ENCODE results near the gene MANBA.

Gene MANBA

DNA sequence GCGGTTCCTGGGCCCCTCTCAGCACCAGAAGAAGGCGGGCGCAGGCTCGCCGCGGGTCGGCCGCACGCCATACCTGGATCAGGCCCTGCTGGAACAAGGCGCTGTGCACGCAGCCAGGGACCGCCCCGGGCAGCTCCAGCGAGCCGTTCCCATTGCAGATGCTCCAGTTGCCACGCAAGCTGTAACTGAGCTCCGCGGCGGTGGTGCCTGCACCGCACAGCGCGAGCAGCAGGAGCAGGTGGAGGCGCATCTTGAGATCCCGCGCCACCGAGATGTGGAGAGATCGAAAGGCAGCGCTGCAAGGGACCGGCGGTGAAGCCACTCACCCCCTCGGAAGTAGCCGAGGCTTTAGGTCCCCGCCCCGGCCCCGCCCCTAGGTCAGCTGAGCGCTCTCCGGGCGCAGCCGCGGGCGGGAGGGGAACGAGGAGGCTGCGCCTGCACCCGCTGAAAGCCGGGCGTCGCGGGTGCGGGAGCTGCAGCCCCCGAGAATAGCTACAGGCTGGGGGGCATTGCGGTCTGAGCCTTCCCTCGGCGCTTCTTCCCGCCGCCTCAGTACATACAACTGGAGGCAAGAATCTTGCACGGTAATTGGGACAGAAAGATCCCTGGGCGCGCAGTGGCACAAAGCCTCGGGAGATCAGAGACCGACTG lies at the start of gene MANBA:
Gene MANBA (minus strand): TSS at position 324 of the 651 bp plus-strand sequence. CDS start 74 bp downstream, at position 250.
- DNase-seq, result peak; percentile 70

- DNase-seq, result no peak
Measured at GRCh38 chr4:102809691-102810090, 48.9 kb upstream of the MANBA start.

DNA sequence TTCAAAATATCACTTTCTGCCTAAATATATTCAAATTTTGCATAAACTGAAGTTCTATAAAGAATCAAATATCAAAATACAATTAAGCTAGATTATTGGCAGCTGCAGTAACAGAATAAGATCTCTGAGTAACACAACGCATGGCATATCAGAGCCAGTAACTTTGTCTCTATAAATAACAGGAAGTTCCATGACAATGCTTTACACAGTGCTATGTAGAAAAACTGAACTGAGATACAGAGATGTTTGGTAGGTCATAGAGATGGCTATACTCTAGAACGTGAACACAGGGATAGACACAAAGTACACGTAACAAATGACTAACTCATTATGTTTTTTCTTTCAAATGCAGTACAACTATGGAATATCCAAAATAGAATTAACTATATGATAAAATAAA lies 48.4 kb upstream of the MANBA start:
- no peak for DNase-seq

- no peak for DNase-seq
Measured at GRCh38 chr4:102808009-102808408, 47.2 kb upstream of the MANBA start.

DNA sequence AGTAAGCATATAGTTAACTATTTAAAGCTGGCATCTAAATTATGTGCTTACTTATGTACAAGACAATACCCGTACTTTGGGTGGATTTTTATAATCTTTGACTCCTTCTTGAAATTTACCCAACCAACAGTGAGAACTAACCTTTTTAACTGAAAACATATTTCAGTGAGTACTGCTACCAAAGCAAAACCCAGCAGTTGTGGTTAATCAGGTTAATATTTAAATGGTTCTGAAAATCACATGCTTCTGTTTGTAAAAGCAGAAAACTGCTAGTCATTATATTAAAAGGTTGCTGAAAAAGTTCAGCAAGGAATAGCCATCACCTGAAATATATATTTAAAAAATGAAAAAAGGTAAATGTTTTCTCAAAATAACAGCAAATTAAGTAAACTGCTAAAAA lies 46.6 kb upstream of the MANBA start:
- DNase-seq, result no peak

- no peak for DNase-seq
Measured at GRCh38 chr4:102799816-102800215, 39.0 kb upstream of the MANBA start.

DNA sequence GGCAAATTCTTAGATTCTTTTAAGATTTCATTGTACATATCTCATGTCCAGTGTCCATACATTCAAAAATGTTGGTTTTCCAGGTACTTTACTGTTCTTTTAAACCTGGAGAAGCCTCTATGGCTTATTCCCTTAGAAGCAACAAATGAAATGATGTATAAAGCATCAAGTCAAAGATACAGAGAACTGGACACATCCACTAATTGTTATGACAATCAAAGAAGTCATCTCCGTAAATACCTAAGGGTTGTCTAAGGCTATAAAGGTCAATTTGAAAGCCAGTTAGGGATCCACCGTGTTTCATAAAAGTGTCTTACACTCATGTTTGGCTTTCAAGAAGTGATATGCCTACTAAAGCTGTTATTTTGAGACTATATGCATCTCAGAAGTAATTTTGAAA lies 34.2 kb upstream of the MANBA start:
- DNase-seq, result no peak

- DNase-seq, result no peak
Measured at GRCh38 chr4:102792361-102792936, 31.7 kb upstream of the MANBA start.

GRCh38 chr4:102791318-102791835 lies 30.6 kb upstream of the MANBA start:
- no peak for DNase-seq

GRCh38 chr4:102789317-102789717 lies 28.5 kb upstream of the MANBA start:
- peak; percentile 52 for DNase-seq

- no peak for DNase-seq
Measured at GRCh38 chr4:102787944-102788343, 27.2 kb upstream of the MANBA start.

- peak; percentile 31 for DNase-seq
Measured at GRCh38 chr4:102787096-102787881, 26.5 kb upstream of the MANBA start.

- no peak for DNase-seq
Measured at GRCh38 chr4:102786279-102786678, 25.5 kb upstream of the MANBA start.

DNA sequence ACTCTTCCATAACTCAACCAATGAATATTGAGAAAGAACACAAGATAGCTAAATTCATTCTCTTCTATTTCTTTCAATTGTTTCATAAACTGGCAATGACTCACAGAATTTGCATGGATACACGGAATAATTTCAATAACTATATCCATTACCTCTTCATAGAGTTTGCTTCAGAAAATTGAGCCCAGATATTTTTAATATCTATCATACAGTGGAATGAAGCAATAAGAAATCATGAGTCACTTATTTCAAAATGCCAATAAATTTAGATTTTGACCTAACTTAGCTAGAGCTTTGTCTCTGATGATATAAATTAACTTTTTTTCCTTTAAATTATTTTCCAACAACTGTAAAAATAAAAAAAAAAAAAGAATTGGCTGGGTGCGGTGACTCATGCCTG lies 22.2 kb upstream of the MANBA start:
- DNase-seq, result no peak

- no peak for DNase-seq
Measured at GRCh38 chr4:102781570-102781969, 20.8 kb upstream of the MANBA start.

- DNase-seq, result peak; percentile 50
Measured at GRCh38 chr4:102780476-102781144, 19.8 kb upstream of the MANBA start.

GRCh38 chr4:102779204-102779603 lies 18.4 kb upstream of the MANBA start:
- DNase-seq, result no peak

DNA sequence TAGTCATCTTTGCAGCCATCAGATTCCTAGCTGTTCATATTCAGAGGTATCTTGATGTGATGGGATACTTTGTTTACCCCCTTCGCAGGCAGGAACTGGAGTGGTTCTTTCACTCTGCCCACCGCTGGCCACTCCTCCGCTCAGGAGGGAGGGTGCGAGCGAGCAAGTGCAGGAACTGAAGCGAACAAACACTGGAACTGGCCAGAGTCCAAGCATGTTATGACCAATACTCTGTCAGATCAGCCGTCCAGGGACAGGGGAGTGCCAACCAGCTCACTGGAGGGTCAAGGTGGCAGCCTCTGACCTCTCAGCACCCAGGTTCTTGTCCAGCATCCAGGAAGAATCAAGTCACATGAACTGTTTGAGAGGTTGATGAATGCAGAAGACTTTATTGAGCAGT lies 18.0 kb upstream of the MANBA start:
- DNase-seq, result no peak

- no peak for DNase-seq
Measured at GRCh38 chr4:102775805-102776204, 15.0 kb upstream of the MANBA start.

DNA sequence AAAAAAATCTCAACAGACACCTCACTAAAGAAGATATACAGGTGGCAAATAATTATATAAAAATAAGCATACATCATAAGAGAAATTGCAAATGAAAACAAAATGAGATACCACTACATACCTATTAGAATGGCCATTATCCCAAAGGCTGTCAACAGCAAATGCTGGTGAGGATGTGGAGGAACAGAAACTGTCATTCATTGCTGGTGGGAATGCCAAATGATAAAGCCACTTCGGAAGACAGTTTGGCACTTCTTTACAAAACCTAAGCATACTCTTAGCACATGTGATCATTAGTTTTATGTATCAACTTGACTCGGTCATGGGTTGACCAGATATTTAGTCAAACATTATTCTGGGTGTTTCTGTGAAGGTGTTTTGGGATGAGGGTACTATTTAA lies 13.5 kb upstream of the MANBA start:
- DNase-seq, result no peak

GRCh38 chr4:102772738-102773340 lies 12.1 kb upstream of the MANBA start:
- DNase-seq, result no peak

DNA sequence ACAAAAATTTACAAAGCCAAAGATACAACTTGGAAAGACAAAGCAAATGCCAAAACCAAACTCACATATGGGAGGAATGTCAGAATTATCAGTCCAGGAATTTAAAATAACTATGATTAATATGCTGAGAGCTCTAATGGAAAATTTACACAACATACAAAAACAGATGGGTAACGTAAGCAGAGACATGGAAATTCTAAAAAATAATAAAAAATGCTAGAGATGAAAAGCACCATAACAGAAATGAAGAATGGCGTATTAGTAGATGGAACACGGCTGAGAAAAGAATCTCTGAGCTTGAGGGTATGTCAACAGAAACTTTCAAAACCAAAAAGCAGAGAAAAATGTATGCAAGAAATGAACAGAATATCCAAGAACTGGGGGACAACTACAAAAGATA lies 4.1 kb upstream of the MANBA start:
- DNase-seq, result no peak

GRCh38 chr4:102761906-102762305 lies 1.1 kb upstream of the MANBA start:
- DNase-seq, result no peak

Measured in NCI-H226 (cell line).